ENCODE data around the gene MROH2B.

The MROH2B gene

GRCh38 chr5:41083306-41083705, 12.2 kb upstream of the MROH2B start:
- ChIA-PET POLR2A (no interaction called here), CTCF (no interaction called here)
- TF ChIP-seq HDGF (IDR thresholded peaks at IDR 0.05; ENCODE audit: borderline replicate concordance): no peak
- no peak for TF ChIP-seq PKNOX1 (IDR thresholded peaks at IDR 0.05)
- TF ChIP-seq L3MBTL2 (conservative IDR thresholded peaks at IDR 0.05): no peak
- no peak for TF ChIP-seq FOXA1 (IDR thresholded peaks at IDR 0.05)
- no peak for TF ChIP-seq TARDBP (IDR thresholded peaks at IDR 0.05)
- TF ChIP-seq ARNT (IDR thresholded peaks at IDR 0.05): no peak
- TF ChIP-seq SP1 (IDR thresholded peaks at IDR 0.05): no peak
- no peak for TF ChIP-seq FOXM1 (IDR thresholded peaks at IDR 0.05; ENCODE audit: borderline replicate concordance)
- no peak for TF ChIP-seq ELF4 (IDR thresholded peaks at IDR 0.05)
- no peak for TF ChIP-seq ZNF384 (IDR thresholded peaks at IDR 0.05)
- no peak for TF ChIP-seq SUZ12 (IDR thresholded peaks at IDR 0.05)
- no peak for TF ChIP-seq CTBP1 (IDR thresholded peaks at IDR 0.05; ENCODE audit: borderline replicate concordance)
- TF ChIP-seq FOXK2 (IDR thresholded peaks at IDR 0.05): no peak
- no peak for TF ChIP-seq NFRKB (IDR thresholded peaks at IDR 0.05)
- TF ChIP-seq LEF1 (IDR thresholded peaks at IDR 0.05; ENCODE audit: borderline replicate concordance): no peak
- no peak for TF ChIP-seq BHLHE40 (IDR thresholded peaks at IDR 0.05; ENCODE audit: borderline replicate concordance)
- DNase-seq (ENCODE audit: extremely low spot score): no peak

GRCh38 chr5:41071975-41072374, 833 bp upstream of the MROH2B start:
- ChIA-PET POLR2A (no interaction called here), CTCF (no interaction called here)
- TF ChIP-seq ARNT (IDR thresholded peaks at IDR 0.05) (no peak), SUZ12 (IDR thresholded peaks at IDR 0.05) (no peak), FOXM1 (IDR thresholded peaks at IDR 0.05; ENCODE audit: borderline replicate concordance) (no peak), SP1 (IDR thresholded peaks at IDR 0.05) (no peak), BHLHE40 (IDR thresholded peaks at IDR 0.05; ENCODE audit: borderline replicate concordance) (no peak), ZNF384 (IDR thresholded peaks at IDR 0.05) (no peak), FOXA1 (IDR thresholded peaks at IDR 0.05) (no peak), FOXK2 (IDR thresholded peaks at IDR 0.05) (no peak), CTBP1 (IDR thresholded peaks at IDR 0.05; ENCODE audit: borderline replicate concordance) (no peak), TARDBP (IDR thresholded peaks at IDR 0.05) (no peak)
- DNase-seq (ENCODE audit: extremely low spot score): no peak

GRCh38 chr5:41067714-41068568, 3.2 kb downstream of the MROH2B start:
- TF ChIP-seq BHLHE40 (IDR thresholded peaks at IDR 0.05; ENCODE audit: borderline replicate concordance): no peak
- no peak for TF ChIP-seq ZNF384 (IDR thresholded peaks at IDR 0.05)
- no peak for TF ChIP-seq NFRKB (IDR thresholded peaks at IDR 0.05)
- TF ChIP-seq CTBP1 (IDR thresholded peaks at IDR 0.05; ENCODE audit: borderline replicate concordance): no peak
- no peak for TF ChIP-seq L3MBTL2 (conservative IDR thresholded peaks at IDR 0.05)
- no peak for TF ChIP-seq PKNOX1 (IDR thresholded peaks at IDR 0.05)
- TF ChIP-seq TARDBP (IDR thresholded peaks at IDR 0.05): no peak
- ChIA-PET POLR2A (no interaction called here), CTCF (no interaction called here)
- DNase-seq (ENCODE audit: extremely low spot score): no peak

- CTCF ChIA-PET: no interaction called here
- POLR2A ChIA-PET: no interaction called here
- TF ChIP-seq SUZ12 (IDR thresholded peaks at IDR 0.05) (no peak), L3MBTL2 (conservative IDR thresholded peaks at IDR 0.05) (no peak), HDGF (IDR thresholded peaks at IDR 0.05; ENCODE audit: borderline replicate concordance) (no peak), PKNOX1 (IDR thresholded peaks at IDR 0.05) (no peak)
- DNase-seq (ENCODE audit: extremely low spot score): no peak
Observed at GRCh38 chr5:41065691-41066335, 5.3 kb downstream of the MROH2B start.

- ChIA-PET CTCF (no interaction called here), POLR2A (no interaction called here)
- TF ChIP-seq SUZ12 (IDR thresholded peaks at IDR 0.05) (no peak), ARNT (IDR thresholded peaks at IDR 0.05) (no peak), ZNF384 (IDR thresholded peaks at IDR 0.05) (no peak), PKNOX1 (IDR thresholded peaks at IDR 0.05) (no peak), CTBP1 (IDR thresholded peaks at IDR 0.05; ENCODE audit: borderline replicate concordance) (no peak), TARDBP (IDR thresholded peaks at IDR 0.05) (no peak)
Observed at GRCh38 chr5:41057940-41058339, 13.2 kb downstream of the MROH2B start.

GRCh38 chr5:41057231-41057630, 13.9 kb downstream of the MROH2B start:
- ChIA-PET POLR2A (no interaction called here), CTCF (no interaction called here)
- DNase-seq (ENCODE audit: extremely low spot score): no peak
- TF ChIP-seq FOXA1 (IDR thresholded peaks at IDR 0.05): no peak
- no peak for TF ChIP-seq LEF1 (IDR thresholded peaks at IDR 0.05; ENCODE audit: borderline replicate concordance)
- TF ChIP-seq TARDBP (IDR thresholded peaks at IDR 0.05): no peak
- TF ChIP-seq SUZ12 (IDR thresholded peaks at IDR 0.05): no peak
- TF ChIP-seq ARNT (IDR thresholded peaks at IDR 0.05): no peak
- no peak for TF ChIP-seq ELF4 (IDR thresholded peaks at IDR 0.05)
- no peak for TF ChIP-seq PKNOX1 (IDR thresholded peaks at IDR 0.05)
- no peak for TF ChIP-seq ZNF384 (IDR thresholded peaks at IDR 0.05)

More at GRCh38 chr5:41057940-41058339, 13.2 kb downstream of the MROH2B start:
- DNase-seq (ENCODE audit: extremely low spot score): no peak

Measured in HEK293T (cell line).